GM19463 (cell line): ENCODE results near the gene LSM8.
"Not testable (repeated sequence)": the region's sequence is repeated elsewhere in the genome, so short reads cannot be mapped to it uniquely, and the experiment has no call there.

Experiments used
- ATAC-seq: cut with Tn5 transposase; IDR thresholded peaks from one replicate; pipeline ENCODE4 v1.9.1; 2021; ENCODE audit warnings: mild to moderate bottlenecking, moderate library complexity; ENCODE audit not compliant: unreplicated experiment

Gene LSM8

GRCh38 chr7:118202061-118202460 lies 18.1 kb downstream of the LSM8 start:
- no peak for ATAC-seq

GRCh38 chr7:118214051-118214832 lies 30.3 kb downstream of the LSM8 start:
- peak; percentile 96 for ATAC-seq

DNA sequence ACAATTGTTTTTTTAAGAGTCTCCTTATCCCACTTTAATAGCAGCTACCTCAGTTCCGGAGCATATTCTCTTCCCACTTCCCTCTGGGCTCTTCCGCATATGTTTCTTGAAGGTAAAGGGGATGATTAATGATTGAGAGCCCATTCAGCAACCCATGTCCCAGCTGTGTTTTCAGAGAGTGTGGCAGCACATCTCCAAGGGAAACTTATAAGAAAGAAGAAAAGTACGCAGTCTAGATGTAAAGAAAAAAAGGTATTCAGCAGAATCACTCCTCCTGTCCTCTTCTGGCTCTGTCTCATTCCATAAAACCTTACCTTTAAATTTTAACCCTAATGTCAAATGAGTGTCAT lies 30.8 kb downstream of the LSM8 start:
- peak; percentile 17 for ATAC-seq

GRCh38 chr7:118217210-118217619 lies 33.3 kb downstream of the LSM8 start:
- no peak for ATAC-seq

DNA sequence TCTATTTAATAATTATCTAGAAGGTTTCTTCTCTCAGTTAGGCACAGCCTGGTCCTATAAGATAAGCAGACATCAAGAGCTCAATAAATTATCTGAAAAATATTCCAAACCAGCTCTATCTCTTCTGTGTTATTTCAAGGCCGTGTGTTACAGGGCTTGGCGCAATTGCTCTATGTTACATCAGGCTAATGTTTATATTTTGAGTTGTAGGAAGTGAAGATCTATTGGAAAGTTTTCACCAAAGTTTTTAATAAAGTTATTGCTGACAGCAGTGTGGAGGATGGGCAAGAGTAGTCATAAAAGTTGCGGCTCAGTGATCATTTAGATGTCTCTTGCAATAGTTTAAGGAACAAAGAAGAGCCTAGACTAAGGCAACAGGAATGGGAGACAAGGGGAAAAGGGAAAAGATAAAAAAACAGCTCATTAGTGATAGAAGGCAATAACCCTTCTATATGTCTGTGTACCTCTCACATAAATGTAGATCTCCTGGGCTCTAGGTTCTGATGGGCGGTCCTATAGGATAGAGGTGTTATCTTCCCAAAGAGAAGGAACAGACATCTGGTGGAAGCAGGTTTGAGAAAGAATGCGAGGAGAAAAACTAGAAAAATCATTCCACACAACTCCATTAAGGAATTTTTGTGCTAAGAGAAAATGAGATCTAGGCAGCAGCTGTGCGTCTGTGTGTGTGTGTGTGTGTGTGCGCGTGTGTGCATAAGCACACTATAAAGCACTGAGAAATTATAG lies 34.6 kb downstream of the LSM8 start:
- no peak for ATAC-seq

DNA sequence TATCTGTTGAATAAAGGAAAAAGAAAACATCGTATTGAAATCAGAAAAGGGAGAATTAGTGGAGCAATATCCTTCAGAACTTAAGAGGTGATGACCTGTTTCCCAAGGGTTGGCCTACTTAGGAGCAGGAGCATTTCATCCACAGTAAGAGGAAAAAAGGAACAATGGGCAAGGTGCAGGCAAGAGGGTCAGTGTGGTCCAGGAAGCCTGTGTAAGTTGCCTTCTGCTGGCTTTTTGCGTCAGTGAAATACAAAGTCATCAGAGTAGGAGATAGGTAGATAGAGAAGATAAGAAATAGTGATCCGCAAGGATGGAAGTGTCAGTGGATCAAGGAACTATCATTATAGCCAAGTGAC lies 35.2 kb downstream of the LSM8 start:
- no peak for ATAC-seq

DNA sequence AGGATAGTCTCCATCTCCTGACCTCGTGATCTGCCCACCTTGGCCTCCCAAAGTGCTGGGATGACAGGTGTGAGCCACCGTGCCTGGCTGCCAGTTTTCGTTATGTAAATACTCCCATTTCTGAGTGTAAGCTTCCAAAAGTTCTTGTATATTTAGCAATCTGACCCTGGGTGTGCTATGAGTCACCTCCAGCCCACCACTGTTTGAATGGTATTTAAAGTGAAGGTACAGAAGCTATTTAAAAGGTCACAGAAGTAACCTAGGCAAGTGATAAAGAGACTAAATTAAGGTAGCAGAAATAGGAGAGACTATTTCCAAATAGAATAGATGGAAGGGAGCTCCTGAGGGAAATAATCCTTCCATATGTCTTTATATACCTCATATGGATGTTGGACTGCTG lies 36.6 kb downstream of the LSM8 start:
- no peak for ATAC-seq

DNA sequence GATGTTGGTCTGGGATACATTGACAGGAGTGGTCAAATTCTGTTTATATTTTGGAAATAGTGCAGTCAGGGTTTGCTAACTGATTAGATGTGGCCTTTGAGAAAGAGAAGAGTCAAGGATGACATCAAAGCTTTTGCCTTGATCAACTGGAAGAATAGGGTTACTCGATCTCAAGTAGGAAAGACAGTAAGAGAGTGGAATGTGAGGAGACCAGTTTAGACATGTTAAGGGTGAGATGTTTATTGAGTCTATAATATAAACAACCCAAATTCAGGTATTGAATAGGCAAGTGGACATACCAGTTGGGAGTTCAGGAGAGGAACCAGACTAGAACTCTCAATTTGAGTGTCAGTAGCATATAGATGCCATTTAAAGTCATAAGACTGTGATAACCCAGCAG lies 38.6 kb downstream of the LSM8 start:
- ATAC-seq: no peak

- no peak for ATAC-seq
These were observed 40.6 kb downstream of the LSM8 start, which contains the start of gene ANKRD7 for GRCh38 chr7:118224521-118224920. TSS of gene ANKRD7 (plus strand) at chr7:118224704. CDS start at chr7:118224831, 127 bp downstream.

DNA sequence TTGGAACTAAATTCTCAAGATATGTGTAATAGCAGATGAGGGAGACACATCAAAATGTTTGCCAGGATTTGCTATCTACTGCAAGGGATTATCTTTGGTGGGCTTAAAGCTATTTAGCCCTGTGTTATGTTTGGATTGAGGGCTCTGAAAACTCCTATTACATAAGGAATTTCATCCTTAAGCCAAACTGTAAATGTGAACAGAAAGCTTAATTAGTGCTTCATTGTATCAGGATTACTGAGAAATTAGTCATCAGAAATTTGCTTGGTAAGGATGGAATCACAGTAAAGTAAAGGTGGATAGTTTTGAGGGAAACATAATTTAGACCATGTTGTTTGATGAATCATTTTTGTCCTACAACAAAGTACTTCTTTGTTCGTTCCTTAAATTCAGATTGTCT lies 48.9 kb downstream of the LSM8 start:
- ATAC-seq: no peak

GRCh38 chr7:118233799-118234198 lies 49.8 kb downstream of the LSM8 start:
- no peak for ATAC-seq

GRCh38 chr7:118239014-118239413 lies 55.0 kb downstream of the LSM8 start:
- ATAC-seq: no peak

DNA sequence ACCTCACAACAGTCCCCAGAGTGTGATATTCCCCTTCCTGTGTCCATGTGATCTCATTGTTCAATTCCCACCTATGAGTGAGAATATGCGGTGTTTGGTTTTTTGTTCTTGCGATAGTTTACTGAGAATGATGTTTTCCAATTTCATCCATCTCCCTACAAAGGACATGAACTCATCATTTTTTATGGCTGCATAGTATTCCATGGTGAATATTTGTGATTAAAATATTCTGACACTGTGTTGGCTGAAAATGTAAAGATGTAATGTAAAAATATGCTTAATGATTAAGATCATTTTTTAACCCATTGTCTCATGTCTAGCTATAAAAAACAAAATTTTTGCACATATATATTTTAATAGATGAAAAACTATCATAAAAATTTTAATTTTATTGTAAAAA lies 56.4 kb downstream of the LSM8 start:
- ATAC-seq: not testable (repeated sequence)
